ENCODE results near the gene PALB2.

DNA sequence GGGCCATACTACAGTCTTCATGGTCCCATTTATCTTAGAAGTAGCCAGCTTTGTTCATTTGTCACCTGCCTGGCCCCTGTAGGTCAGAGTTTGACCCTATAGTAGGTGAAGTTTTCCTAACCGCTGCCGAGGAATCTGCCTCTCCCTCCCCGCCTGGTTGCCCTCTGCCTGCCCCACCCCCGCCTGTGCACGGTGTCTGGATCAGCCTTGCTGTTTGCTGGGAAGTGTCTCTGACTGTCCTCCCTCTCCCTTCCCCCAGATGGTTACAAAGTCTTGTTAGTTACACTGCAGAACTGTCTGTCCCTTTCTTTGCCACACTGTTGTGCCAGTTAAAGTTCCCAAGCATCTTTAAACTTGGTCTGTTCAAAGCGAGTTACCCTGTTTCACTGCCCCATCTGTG lies 77.9 kb downstream of the PALB2 start:
- TF ChIP-seq, protein P1, sequence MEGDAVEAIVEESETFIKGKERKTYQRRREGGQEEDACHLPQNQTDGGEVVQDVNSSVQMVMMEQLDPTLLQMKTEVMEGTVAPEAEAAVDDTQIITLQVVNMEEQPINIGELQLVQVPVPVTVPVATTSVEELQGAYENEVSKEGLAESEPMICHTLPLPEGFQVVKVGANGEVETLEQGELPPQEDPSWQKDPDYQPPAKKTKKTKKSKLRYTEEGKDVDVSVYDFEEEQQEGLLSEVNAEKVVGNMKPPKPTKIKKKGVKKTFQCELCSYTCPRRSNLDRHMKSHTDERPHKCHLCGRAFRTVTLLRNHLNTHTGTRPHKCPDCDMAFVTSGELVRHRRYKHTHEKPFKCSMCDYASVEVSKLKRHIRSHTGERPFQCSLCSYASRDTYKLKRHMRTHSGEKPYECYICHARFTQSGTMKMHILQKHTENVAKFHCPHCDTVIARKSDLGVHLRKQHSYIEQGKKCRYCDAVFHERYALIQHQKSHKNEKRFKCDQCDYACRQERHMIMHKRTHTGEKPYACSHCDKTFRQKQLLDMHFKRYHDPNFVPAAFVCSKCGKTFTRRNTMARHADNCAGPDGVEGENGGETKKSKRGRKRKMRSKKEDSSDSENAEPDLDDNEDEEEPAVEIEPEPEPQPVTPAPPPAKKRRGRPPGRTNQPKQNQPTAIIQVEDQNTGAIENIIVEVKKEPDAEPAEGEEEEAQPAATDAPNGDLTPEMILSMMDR (IDR thresholded peaks at IDR 0.05): no peak
- TF ChIP-seq POLR2A (IDR thresholded peaks at IDR 0.05): no peak
- TF ChIP-seq POLR2AphosphoS5 (IDR thresholded peaks at IDR 0.05): no peak

Measured in breast epithelium (tissue), 3 donors.